Measurements from ENCODE around the gene CPEB2. TPM values are rescaled to one million over a fixed set of nuclear protein-coding genes. Genes with fewer than 3 reads are reported as not detected.

CPEB2 gene
- total RNA-seq, 1 donor from 2014 or later, result 13.0 TPM

DNA sequence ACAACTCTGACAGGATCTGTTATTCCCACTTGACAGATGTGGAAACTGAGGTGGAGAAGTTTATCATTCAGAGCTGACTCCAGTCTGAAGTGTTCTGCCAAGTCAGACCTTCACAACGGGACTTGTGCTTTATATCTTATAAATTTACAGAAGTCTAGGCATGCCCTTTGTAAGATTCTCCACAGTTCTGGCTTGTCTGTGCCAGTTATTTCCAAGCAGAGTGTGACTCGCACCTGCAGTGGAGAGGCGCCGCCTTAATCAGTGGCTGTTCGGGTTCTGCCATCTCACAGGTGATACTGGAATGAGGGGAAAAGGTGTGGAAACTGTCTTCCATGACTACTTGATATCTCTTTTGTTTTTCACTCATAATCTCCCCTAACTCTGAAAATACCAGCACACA is 63.2 kb downstream of the CPEB2 start:
- TF ChIP-seq, protein P1, sequence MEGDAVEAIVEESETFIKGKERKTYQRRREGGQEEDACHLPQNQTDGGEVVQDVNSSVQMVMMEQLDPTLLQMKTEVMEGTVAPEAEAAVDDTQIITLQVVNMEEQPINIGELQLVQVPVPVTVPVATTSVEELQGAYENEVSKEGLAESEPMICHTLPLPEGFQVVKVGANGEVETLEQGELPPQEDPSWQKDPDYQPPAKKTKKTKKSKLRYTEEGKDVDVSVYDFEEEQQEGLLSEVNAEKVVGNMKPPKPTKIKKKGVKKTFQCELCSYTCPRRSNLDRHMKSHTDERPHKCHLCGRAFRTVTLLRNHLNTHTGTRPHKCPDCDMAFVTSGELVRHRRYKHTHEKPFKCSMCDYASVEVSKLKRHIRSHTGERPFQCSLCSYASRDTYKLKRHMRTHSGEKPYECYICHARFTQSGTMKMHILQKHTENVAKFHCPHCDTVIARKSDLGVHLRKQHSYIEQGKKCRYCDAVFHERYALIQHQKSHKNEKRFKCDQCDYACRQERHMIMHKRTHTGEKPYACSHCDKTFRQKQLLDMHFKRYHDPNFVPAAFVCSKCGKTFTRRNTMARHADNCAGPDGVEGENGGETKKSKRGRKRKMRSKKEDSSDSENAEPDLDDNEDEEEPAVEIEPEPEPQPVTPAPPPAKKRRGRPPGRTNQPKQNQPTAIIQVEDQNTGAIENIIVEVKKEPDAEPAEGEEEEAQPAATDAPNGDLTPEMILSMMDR (IDR thresholded peaks at IDR 0.05; ENCODE audit: insufficient read depth, low read length, poor library complexity, severe bottlenecking), result no peak
- H3K4me3 ChIP-seq (ENCODE audit: low read depth, low read length), result no peak overlapping the region
- no peak for DNase-seq (ENCODE audit: low read depth)
- peaks cover 1% of the 10 kb centered on the region for H3K36me3 ChIP-seq (ENCODE audit: control insufficient read depth, insufficient read depth, low read length)
- H3K27me3 ChIP-seq (ENCODE audit: control insufficient read depth, insufficient read depth, low read length), result no peaks in the 10 kb centered on the region

DNA sequence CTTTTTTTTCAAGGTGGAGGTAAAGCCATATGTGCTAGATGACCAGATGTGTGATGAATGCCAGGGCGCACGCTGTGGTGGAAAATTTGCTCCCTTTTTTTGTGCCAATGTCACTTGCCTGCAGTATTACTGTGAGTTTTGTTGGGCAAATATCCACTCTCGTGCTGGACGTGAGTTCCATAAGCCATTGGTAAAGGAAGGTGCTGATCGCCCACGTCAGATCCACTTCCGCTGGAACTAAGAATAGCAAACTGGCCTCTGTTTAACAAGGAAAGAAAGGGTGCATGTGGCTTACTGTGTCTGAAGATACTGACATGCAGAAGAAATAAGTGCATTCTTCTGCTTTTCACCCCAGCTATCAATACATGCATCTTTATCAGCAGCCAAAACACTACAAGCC is 63.9 kb downstream of the CPEB2 start:
- no peak for DNase-seq (ENCODE audit: low read depth)
- no peaks in the 10 kb centered on the region for H3K27me3 ChIP-seq (ENCODE audit: control insufficient read depth, insufficient read depth, low read length)
- no peak overlapping the region for H3K4me3 ChIP-seq (ENCODE audit: low read depth, low read length)
- TF ChIP-seq, protein P1 (IDR thresholded peaks at IDR 0.05; ENCODE audit: insufficient read depth, low read length, poor library complexity, severe bottlenecking), result no peak
- peaks cover 1% of the 10 kb centered on the region for H3K36me3 ChIP-seq (ENCODE audit: control insufficient read depth, insufficient read depth, low read length)

DNA sequence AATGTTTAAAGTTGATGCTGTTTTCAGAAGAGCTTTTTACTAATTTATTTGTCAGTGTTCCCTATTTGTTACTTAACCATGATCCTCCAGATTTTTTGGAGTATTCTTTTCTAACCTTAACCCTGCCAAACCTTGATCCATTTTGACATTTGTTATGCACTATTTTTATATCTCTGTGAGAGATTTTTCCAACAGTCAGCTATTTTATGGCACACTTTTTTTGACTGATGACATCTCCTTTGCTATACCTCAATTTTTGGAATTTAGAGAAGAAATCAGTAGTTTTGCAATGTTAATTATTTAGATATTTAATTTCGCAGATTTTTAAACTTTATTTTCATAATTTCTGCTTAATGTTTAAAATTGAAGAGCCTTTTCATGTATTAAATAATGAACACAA is 66.0 kb downstream of the CPEB2 start:
- H3K27me3 ChIP-seq (ENCODE audit: control insufficient read depth, insufficient read depth, low read length), result no peaks in the 10 kb centered on the region
- TF ChIP-seq, protein P1 (IDR thresholded peaks at IDR 0.05; ENCODE audit: insufficient read depth, low read length, poor library complexity, severe bottlenecking), result no peak
- no peak overlapping the region for H3K4me3 ChIP-seq (ENCODE audit: low read depth, low read length)
- peaks cover 1% of the 10 kb centered on the region for H3K36me3 ChIP-seq (ENCODE audit: control insufficient read depth, insufficient read depth, low read length)
- DNase-seq (ENCODE audit: low read depth), result no peak

DNA sequence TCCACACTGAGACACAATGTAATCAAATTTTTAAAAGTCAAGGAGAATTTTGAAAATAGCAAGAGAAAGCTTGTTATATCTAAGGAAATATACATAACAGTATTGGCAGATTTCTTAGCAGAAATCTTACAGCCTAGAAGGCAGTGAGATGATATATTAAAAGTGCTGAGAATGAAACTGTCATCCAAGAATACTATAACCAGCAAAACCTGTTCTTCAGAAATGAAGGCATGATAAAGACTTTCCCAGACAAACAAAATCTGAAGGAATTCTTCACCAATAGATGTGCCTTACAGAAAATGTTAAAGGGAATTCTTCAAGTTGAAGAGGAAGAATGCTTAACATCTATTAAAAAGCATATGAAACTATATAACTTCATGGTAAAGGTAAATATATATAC is 73.6 kb downstream of the CPEB2 start:
- DNase-seq (ENCODE audit: low read depth), result no peak
- H3K27me3 ChIP-seq (ENCODE audit: control insufficient read depth, insufficient read depth, low read length), result no peaks in the 10 kb centered on the region
- H3K36me3 ChIP-seq (ENCODE audit: control insufficient read depth, insufficient read depth, low read length), result no peaks in the 10 kb centered on the region
- TF ChIP-seq, protein P1 (IDR thresholded peaks at IDR 0.05; ENCODE audit: insufficient read depth, low read length, poor library complexity, severe bottlenecking), result no peak
- H3K4me3 ChIP-seq (ENCODE audit: low read depth, low read length), result no peak overlapping the region

DNA sequence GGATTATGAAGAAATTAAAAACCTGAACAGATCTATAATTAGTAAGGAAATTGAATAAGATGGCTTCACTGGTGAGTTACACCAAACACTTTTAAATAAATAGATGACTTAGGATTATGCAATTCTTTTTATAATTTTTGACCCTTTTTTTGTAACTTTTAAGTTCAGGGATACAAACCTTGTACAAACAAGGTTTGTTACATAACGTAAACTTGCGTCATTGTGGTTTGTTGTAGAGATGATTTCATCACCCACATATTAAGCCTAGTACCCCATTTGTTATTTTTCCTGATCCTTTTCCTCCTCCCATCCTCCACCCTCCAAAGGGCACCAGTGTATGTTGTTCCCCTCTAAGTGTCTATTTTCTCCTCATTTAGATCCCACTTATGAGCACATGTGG is 75.7 kb downstream of the CPEB2 start:
- no peaks in the 10 kb centered on the region for H3K27me3 ChIP-seq (ENCODE audit: control insufficient read depth, insufficient read depth, low read length)
- no peak for DNase-seq (ENCODE audit: low read depth)
- no peak overlapping the region for H3K4me3 ChIP-seq (ENCODE audit: low read depth, low read length)
- H3K36me3 ChIP-seq (ENCODE audit: control insufficient read depth, insufficient read depth, low read length), result no peaks in the 10 kb centered on the region
- TF ChIP-seq, protein P1 (IDR thresholded peaks at IDR 0.05; ENCODE audit: insufficient read depth, low read length, poor library complexity, severe bottlenecking), result no peak

Data from kidney epithelial cell (primary cell).